NCI-H1694 treated with DMSO at 0.1 percent for 48 hours (cell line): ENCODE results near the gene TM2D3.
"Not testable (repeated sequence)": the region's sequence is repeated elsewhere in the genome, so short reads cannot be mapped to it uniquely, and the experiment has no call there.

ENCODE experiments used
- DNase-seq: peaks from one replicate; lab custom pipeline; 2025; lab: John Stamatoyannopoulos, UW

The TM2D3 gene

GRCh38 chr15:101657171-101657570 is 5.0 kb upstream of the TM2D3 start:
- no peak for DNase-seq

- DNase-seq, result not testable (repeated sequence)
These were observed 2.6 kb upstream of the TM2D3 start for GRCh38 chr15:101654624-101655337.

- DNase-seq, result no peak
These were observed 2.0 kb upstream of the TM2D3 start for GRCh38 chr15:101654171-101654570.

- no peak for DNase-seq
These were observed 727 bp upstream of the TM2D3 start for GRCh38 chr15:101652786-101653430.

GRCh38 chr15:101651554-101652097 is 555 bp downstream of the TM2D3 start:
- no peak for DNase-seq

- no peak for DNase-seq
These were observed 2.0 kb downstream of the TM2D3 start for GRCh38 chr15:101650145-101650544.

- no peak for DNase-seq
These were observed 3.8 kb downstream of the TM2D3 start for GRCh38 chr15:101648356-101648755.

- DNase-seq, result no peak
These were observed 4.9 kb downstream of the TM2D3 start for GRCh38 chr15:101647251-101647650.

GRCh38 chr15:101646672-101647071 is 5.5 kb downstream of the TM2D3 start:
- no peak for DNase-seq

GRCh38 chr15:101642361-101642760 is 9.8 kb downstream of the TM2D3 start:
- DNase-seq, result no peak

GRCh38 chr15:101641894-101642293 is 10.3 kb downstream of the TM2D3 start:
- no peak for DNase-seq

- peak; percentile 78 for DNase-seq
These were observed 10.9 kb downstream of the TM2D3 start for GRCh38 chr15:101641129-101641764.

GRCh38 chr15:101639667-101640066 is 12.5 kb downstream of the TM2D3 start:
- DNase-seq, result no peak

GRCh38 chr15:101637919-101638318 is 14.3 kb downstream of the TM2D3 start:
- no peak for DNase-seq

GRCh38 chr15:101637516-101637915 is 14.7 kb downstream of the TM2D3 start:
- no peak for DNase-seq

- DNase-seq, result no peak
These were observed 15.1 kb downstream of the TM2D3 start for GRCh38 chr15:101637038-101637437.

GRCh38 chr15:101635944-101636727 is 16.0 kb downstream of the TM2D3 start:
- no peak for DNase-seq

GRCh38 chr15:101633356-101633755 is 18.8 kb downstream of the TM2D3 start:
- no peak for DNase-seq

GRCh38 chr15:101626729-101627128 is 25.5 kb downstream of the TM2D3 start:
- not testable (repeated sequence) for DNase-seq

GRCh38 chr15:101625980-101626379 is 26.2 kb downstream of the TM2D3 start:
- no peak for DNase-seq

GRCh38 chr15:101625184-101625583 is 27.0 kb downstream of the TM2D3 start:
- DNase-seq, result no peak
